ENCODE data around the gene WDR76. TPM values are rescaled to one million over a fixed set of nuclear protein-coding genes. Genes with fewer than 3 reads are reported as not detected.

Gene WDR76
- total RNA-seq, 1 experiment from 2014 or later = 77.0 TPM

GRCh38 chr15:43896543-43896942 lies 69.7 kb downstream of the WDR76 start:
- Histone ChIP-seq H3K4me1 (replicated peaks) (no peaks in the 10 kb centered on the region), H3K4me3 (no peak overlapping the region), H3K27ac (no peak overlapping the region), H3K27me3 (replicated peaks) (no peaks in the 10 kb centered on the region), H3K36me3 (0 out of 2 replicates have a peak, but pooled peaks cover 6% of the 10 kb centered on the region), H3K9me3 (replicated peaks) (no peaks in the 10 kb centered on the region)
- no peak for DNase-seq (ENCODE audit: low read depth in 1 of 2, low spot score in 2 of 2)

- H3K9me3 ChIP-seq (replicated peaks) = no peaks in the 10 kb centered on the region
- H3K27ac ChIP-seq = no peak overlapping the region
- peaks cover 4% of the 10 kb centered on the region for H3K4me1 ChIP-seq (replicated peaks)
- no peaks in the 10 kb centered on the region for H3K36me3 ChIP-seq
- no peak for DNase-seq (ENCODE audit: low read depth in 1 of 2, low spot score in 2 of 2)
- no peaks in the 10 kb centered on the region for H3K27me3 ChIP-seq (replicated peaks)
- no peak overlapping the region for H3K4me3 ChIP-seq
Measured at GRCh38 chr15:43898891-43899290, 72.1 kb downstream of the WDR76 start.

GRCh38 chr15:43899928-43900327 lies 73.1 kb downstream of the WDR76 start:
- peaks cover 11% of the 10 kb centered on the region for H3K4me1 ChIP-seq (replicated peaks)
- H3K9me3 ChIP-seq (replicated peaks) = no peaks in the 10 kb centered on the region
- DNase-seq (ENCODE audit: low read depth in 1 of 2, low spot score in 2 of 2) = no peak
- H3K36me3 ChIP-seq = no peaks in the 10 kb centered on the region
- no peak overlapping the region for H3K27ac ChIP-seq
- no peak overlapping the region for H3K4me3 ChIP-seq
- H3K27me3 ChIP-seq (replicated peaks) = no peaks in the 10 kb centered on the region

GRCh38 chr15:43900996-43901395 lies 74.2 kb downstream of the WDR76 start:
- no peaks in the 10 kb centered on the region for H3K27me3 ChIP-seq (replicated peaks)
- H3K27ac ChIP-seq = no peak overlapping the region
- DNase-seq (ENCODE audit: low read depth in 1 of 2, low spot score in 2 of 2) = no peak
- H3K36me3 ChIP-seq = no peaks in the 10 kb centered on the region
- peaks cover 11% of the 10 kb centered on the region for H3K4me1 ChIP-seq (replicated peaks)
- H3K4me3 ChIP-seq = no peak overlapping the region
- H3K9me3 ChIP-seq (replicated peaks) = no peaks in the 10 kb centered on the region

GRCh38 chr15:43901495-43901894 lies 74.7 kb downstream of the WDR76 start:
- no peaks in the 10 kb centered on the region for H3K9me3 ChIP-seq (replicated peaks)
- H3K27me3 ChIP-seq (replicated peaks) = no peaks in the 10 kb centered on the region
- DNase-seq (ENCODE audit: low read depth in 1 of 2, low spot score in 2 of 2) = no peak
- H3K4me1 ChIP-seq (replicated peaks) = peaks cover 11% of the 10 kb centered on the region
- no peak overlapping the region for H3K4me3 ChIP-seq
- no peak overlapping the region for H3K27ac ChIP-seq
- no peaks in the 10 kb centered on the region for H3K36me3 ChIP-seq

- Histone ChIP-seq H3K36me3 (no peaks in the 10 kb centered on the region), H3K27ac (no peak overlapping the region), H3K4me3 (no peak overlapping the region), H3K4me1 (replicated peaks) (peaks cover 11% of the 10 kb centered on the region), H3K9me3 (replicated peaks) (no peaks in the 10 kb centered on the region), H3K27me3 (replicated peaks) (no peaks in the 10 kb centered on the region)
- peak; percentile 75 to 79 for DNase-seq (ENCODE audit: low read depth in 1 of 2, low spot score in 2 of 2)
Measured at GRCh38 chr15:43903864-43904290, 77.1 kb downstream of the WDR76 start.

- H3K36me3 ChIP-seq = no peaks in the 10 kb centered on the region
- peaks cover 13% of the 10 kb centered on the region for H3K4me1 ChIP-seq (replicated peaks)
- H3K4me3 ChIP-seq = no peak overlapping the region
- H3K27ac ChIP-seq = no peak overlapping the region
- no peaks in the 10 kb centered on the region for H3K9me3 ChIP-seq (replicated peaks)
- DNase-seq (ENCODE audit: low read depth in 1 of 2, low spot score in 2 of 2) = no peak
- H3K27me3 ChIP-seq (replicated peaks) = no peaks in the 10 kb centered on the region
Measured at GRCh38 chr15:43905755-43906154, 79.0 kb downstream of the WDR76 start.

- no peaks in the 10 kb centered on the region for H3K27me3 ChIP-seq (replicated peaks)
- no peaks in the 10 kb centered on the region for H3K9me3 ChIP-seq (replicated peaks)
- no peak for DNase-seq (ENCODE audit: low read depth in 1 of 2, low spot score in 2 of 2)
- H3K27ac ChIP-seq = no peak overlapping the region
- no peak overlapping the region for H3K4me3 ChIP-seq
- no peaks in the 10 kb centered on the region; the same call in 1 of the 2 replicates for H3K36me3 ChIP-seq
- peaks cover 40% of the 10 kb centered on the region for H3K4me1 ChIP-seq (replicated peaks)
Measured at GRCh38 chr15:43908516-43909050, 81.8 kb downstream of the WDR76 start.

- Histone ChIP-seq H3K27me3 (replicated peaks) (no peaks in the 10 kb centered on the region), H3K27ac (peak overlapping the region; percentile 69), H3K4me1 (replicated peaks) (peaks cover 42% of the 10 kb centered on the region), H3K9me3 (replicated peaks) (no peaks in the 10 kb centered on the region), H3K36me3 (no peaks in the 10 kb centered on the region; the same call in 1 of the 2 replicates), H3K4me3 (no peak overlapping the region)
- peak; percentile 76 to 83 for DNase-seq (ENCODE audit: low read depth in 1 of 2, low spot score in 2 of 2)
Measured at GRCh38 chr15:43911235-43911781, 84.5 kb downstream of the WDR76 start.

GRCh38 chr15:43912208-43912607 lies 85.4 kb downstream of the WDR76 start:
- H3K27ac ChIP-seq = peak overlapping the region; percentile 69
- peaks cover 42% of the 10 kb centered on the region for H3K4me1 ChIP-seq (replicated peaks)

GRCh38 chr15:43913026-43913780 lies 86.4 kb downstream of the WDR76 start:
- H3K27me3 ChIP-seq (replicated peaks) = no peaks in the 10 kb centered on the region
- peaks cover 42% of the 10 kb centered on the region for H3K4me1 ChIP-seq (replicated peaks)
- H3K36me3 ChIP-seq = no peaks in the 10 kb centered on the region; the same call in 1 of the 2 replicates
- no peaks in the 10 kb centered on the region for H3K9me3 ChIP-seq (replicated peaks)
- DNase-seq (ENCODE audit: low read depth in 1 of 2, low spot score in 2 of 2) = peak; percentile 94 to 97
- no peak overlapping the region for H3K4me3 ChIP-seq
- H3K27ac ChIP-seq = peak overlapping the region; percentile 70

More at GRCh38 chr15:43912208-43912607, 85.4 kb downstream of the WDR76 start:
- Histone ChIP-seq H3K4me3 (no peak overlapping the region), H3K36me3 (no peaks in the 10 kb centered on the region; the same call in 1 of the 2 replicates), H3K9me3 (replicated peaks) (no peaks in the 10 kb centered on the region), H3K27me3 (replicated peaks) (no peaks in the 10 kb centered on the region)
- DNase-seq (ENCODE audit: low read depth in 1 of 2, low spot score in 2 of 2) = peak in 1 of 2 experiments; percentile 12

- peak overlapping the region; percentile 70 for H3K27ac ChIP-seq
- peaks cover 42% of the 10 kb centered on the region for H3K4me1 ChIP-seq (replicated peaks)
- H3K9me3 ChIP-seq (replicated peaks) = no peaks in the 10 kb centered on the region
- no peak overlapping the region for H3K4me3 ChIP-seq
- H3K27me3 ChIP-seq (replicated peaks) = no peaks in the 10 kb centered on the region
- no peaks in the 10 kb centered on the region; the same call in 1 of the 2 replicates for H3K36me3 ChIP-seq
- no peak for DNase-seq (ENCODE audit: low read depth in 1 of 2, low spot score in 2 of 2)
Measured at GRCh38 chr15:43913941-43914340, 87.1 kb downstream of the WDR76 start.

GRCh38 chr15:43915631-43916325 lies 89.0 kb downstream of the WDR76 start:
- Histone ChIP-seq H3K4me1 (replicated peaks) (peaks cover 40% of the 10 kb centered on the region), H3K27ac (no peak overlapping the region), H3K27me3 (replicated peaks) (no peaks in the 10 kb centered on the region), H3K36me3 (peaks cover 3% of the 10 kb centered on the region), H3K9me3 (replicated peaks) (no peaks in the 10 kb centered on the region), H3K4me3 (no peak overlapping the region)
- no peak for DNase-seq (ENCODE audit: low read depth in 1 of 2, low spot score in 2 of 2)

- H3K9me3 ChIP-seq (replicated peaks) = no peaks in the 10 kb centered on the region
- no peak overlapping the region for H3K27ac ChIP-seq
- peaks cover 35% of the 10 kb centered on the region for H3K4me1 ChIP-seq (replicated peaks)
- peaks cover 3% of the 10 kb centered on the region for H3K36me3 ChIP-seq
- DNase-seq (ENCODE audit: low read depth in 1 of 2, low spot score in 2 of 2) = no peak
- H3K4me3 ChIP-seq = no peak overlapping the region
- H3K27me3 ChIP-seq (replicated peaks) = no peaks in the 10 kb centered on the region
Measured at GRCh38 chr15:43916326-43916660, 89.5 kb downstream of the WDR76 start.
